ENCODE measurements around the gene ALK.

ALK gene

DNA sequence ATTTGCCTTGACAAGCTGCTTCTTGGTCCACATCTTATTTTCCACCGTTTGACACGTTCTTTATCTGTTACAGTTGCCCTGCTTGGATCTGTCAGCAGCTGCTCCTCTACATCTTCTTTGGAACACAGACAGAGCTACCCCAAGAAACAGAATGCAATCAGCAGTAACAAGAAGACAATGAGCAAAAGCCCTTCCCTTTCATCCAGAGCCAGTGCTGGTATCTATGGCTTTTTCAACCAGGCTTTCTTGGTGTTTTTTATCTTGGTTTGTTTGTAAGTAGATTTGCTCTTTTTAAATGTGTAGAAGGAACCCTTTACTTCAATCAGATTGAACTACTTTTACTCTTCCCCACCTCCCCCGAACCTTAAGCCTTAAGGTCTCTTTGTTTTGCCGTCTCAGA, 764.3 kb downstream of the ALK start:
- DNase-seq (ENCODE audit: low read depth in 2 of 2), result no peak

DNA sequence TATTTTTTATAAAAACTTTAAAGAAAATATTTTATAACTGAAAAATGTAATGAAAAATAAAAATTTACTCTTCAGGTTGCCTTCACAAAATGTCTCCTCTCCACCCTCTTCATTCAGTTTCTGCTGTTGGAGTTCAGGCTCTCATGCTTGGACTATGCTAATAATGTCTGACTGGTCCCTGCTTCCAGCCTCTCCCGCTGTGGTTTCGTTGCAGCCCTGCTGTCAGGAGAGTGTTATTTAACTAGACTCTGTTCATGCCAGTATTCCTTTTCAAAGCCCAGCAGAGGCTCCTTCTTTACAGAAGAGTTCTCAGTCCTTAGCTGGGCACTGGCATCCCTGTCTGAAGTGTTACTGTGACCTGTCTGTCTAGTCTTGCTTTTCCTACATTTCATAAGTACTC, 765.8 kb downstream of the ALK start:
- no peak for DNase-seq (ENCODE audit: low read depth in 2 of 2)

DNA sequence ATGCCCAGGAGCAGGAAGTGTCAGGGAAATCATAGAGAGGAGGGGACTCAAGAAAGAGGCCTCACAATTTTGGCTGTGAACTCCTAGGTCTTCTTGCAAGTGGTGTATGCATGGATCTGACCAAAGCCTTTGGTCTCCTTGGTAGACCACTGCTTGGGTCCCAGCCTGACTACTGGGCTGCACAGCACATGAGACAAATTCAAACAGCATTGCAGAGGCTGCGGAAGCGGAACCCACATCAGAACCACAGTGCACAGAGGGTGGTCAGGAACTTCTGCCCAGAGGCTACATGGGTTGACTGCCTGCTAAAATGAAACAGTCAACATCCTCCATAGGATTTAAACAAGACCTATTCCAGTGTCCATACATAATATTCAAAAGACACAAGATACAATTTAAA, 766.8 kb downstream of the ALK start:
- DNase-seq (ENCODE audit: low read depth in 2 of 2), result no peak

DNA sequence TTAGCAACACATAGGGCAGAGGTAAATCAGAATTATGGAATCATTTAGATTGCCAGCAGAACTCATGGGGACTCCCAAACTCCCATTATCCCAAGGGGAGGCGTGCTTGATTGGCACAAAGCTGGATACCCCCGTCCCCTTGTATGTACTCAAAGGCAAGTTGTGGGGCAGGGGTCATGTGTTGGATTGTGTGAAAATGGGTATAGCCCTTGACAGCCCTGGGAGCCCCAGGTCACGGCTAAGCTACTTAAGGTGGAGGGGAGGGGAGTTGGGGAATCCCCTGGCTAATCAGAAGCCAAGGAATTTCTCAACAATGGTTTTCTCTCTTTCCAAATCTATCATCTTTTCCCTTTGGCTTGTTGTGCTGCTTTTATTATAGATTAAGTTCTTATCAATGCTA, 773.4 kb downstream of the ALK start:
- DNase-seq (ENCODE audit: low read depth in 2 of 2), result no peak

DNA sequence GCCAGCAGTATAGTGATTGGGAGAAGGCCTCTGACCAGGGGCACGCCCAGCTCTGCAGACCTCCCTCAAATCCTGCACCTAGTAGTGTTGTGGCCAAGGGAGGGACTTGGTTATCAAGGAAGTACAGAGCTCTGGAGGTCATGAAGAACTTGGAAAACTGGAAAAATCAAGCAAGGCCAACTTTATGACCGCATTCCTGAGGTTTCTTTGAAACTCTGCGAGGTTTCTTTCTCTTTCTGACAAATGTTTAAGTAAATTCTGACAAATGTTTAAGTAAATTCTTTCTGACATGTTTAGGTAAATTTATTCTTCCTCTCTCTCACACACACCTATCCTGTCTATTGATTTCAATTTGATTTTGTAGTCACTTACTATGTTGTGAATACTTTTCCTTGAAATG, 775.2 kb downstream of the ALK start:
- DNase-seq (ENCODE audit: low read depth in 2 of 2), result no peak

DNA sequence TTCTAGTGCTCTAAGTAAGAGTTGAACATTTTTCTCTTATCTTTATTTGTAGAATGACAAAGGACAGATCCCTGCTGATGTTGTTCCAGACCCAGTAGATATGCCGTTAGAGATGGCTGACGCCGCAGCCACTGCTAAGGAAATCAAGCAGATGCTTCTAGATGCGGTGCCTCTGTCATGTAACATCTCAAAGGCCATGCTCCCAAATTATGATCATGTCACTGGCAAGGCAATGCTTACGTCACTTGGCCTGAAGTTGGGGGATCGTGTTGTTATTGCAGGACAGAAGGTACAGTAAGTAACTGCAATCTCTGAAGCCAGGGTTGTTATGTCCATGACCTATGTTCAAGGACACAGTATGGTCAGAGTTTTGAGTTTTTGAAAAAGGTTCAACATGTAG, 777.7 kb downstream of the ALK start:
- no peak for DNase-seq (ENCODE audit: low read depth in 2 of 2)

Data from stimulated activated CD8-positive, alpha-beta memory T cell treated with anti-CD3 and anti-CD28 coated beads, Interleukin-2, amount 100 ng/mL, for 48 hours (primary cell).